Nucleus accumbens (tissue), 56 donors: ENCODE measurements around the gene PRRT1B.

Experiments used
- DNase-seq, 56 donors: peaks; one replicate each; lab custom pipeline; 2025; lab: John Stamatoyannopoulos, UW

Gene PRRT1B

DNA sequence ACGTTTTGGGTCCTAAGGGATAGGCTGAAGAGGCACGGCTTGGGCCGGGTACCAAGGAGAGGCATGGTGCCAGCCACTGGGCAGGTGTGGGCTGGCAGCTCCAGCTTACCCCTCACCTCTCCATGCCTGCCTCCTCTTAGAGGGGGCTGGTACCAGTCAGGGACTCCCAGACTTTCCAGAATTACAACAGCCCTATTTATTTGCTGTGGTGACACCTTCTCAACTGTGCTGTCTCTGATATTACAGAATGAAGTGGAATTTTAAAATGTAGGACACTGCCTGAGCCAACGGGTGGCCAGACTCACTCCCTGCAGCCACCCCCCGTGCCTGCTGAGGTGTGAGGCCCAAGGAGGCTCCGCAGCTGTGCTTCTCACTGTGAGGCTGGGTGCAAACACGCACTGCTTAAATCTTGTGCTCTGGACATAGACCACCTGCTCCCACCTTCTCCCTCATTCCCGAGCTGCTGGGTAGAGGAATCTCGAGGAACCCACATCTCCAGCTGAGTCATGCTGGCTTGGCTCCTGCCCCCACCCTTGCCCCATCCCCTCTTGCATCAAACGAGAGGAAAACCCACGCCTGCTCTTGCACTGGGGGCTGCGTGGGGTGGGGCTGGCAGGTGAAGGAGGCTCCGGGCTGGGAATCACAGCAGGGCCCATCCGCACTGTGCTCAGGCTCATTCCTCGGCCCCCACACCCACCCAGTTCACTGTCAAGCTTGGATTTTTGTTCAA lies 47.9 kb downstream of the PRRT1B start:
- peak in 26 of 56 donors; percentile 13 to 78 (median 43) for DNase-seq

DNA sequence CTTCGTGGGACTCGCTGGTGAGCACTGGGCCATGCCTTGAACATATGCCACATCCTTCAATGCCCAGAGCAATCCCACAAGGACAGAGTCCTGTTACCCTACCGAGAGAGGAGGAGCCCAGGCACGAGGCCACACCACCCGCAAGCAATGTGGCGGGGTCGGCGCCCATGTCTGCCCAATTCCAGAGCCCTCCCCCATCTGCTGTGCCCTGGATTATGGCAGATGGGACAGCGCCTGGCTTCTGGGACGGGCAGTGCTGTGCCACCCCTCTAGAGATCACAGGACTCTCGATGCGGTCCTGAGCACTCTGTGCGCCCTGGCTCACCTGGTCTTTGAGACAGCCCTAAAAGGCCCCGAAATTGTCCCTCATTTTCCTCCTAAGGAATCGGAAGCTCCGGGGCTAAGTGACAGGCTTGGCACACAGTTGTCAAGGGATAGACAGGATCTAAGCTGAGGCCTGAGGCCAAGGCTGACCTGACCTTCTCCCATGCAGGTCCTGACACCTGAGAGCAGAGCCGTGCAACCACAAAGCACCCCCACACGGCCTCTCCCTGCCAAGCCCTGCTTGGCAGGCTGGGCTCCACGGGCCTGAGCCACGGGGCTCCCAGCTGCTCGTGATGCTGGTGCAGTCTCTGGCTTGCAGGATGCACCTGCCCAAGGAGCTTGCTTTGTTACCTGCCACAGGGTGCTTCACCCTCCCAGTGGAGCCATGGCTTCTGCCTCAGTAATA lies 48.8 kb downstream of the PRRT1B start:
- no peak for DNase-seq

DNA sequence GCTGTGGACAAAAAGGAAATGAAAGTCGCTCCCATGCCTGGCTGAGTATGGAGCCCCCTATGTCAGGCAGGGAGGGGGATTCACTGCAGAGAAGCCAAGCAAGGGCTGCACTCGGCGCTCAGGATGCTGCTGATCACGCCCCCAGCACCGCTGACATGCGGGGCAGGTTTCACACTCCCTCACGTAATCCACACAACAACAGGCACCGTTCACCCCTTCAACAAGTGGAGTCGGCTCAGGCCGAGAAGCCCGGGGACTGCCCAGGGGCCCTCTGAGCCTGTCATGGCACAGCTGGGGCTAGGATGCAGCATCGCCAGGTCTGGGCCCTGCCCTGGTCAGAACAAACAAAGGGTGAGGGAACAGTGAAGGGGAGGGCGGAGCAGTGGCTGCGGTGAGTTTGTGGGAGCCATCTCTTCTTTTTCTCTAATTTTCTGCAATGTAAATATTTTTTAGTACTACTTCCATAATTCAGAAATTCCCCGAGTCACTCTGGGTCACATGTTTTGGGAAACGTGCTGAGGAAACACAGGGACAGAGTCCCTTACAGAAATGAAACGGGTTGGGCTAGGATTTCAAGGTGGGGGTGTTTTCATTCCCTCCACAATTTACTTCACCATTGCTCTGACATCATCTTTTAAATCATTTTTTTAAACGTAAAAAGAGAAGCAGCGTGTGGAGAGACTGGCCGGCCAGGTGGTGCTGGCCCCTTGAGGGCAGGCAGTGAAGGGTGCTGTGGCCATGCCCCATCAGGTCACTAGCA lies 49.8 kb downstream of the PRRT1B start:
- no peak for DNase-seq

DNA sequence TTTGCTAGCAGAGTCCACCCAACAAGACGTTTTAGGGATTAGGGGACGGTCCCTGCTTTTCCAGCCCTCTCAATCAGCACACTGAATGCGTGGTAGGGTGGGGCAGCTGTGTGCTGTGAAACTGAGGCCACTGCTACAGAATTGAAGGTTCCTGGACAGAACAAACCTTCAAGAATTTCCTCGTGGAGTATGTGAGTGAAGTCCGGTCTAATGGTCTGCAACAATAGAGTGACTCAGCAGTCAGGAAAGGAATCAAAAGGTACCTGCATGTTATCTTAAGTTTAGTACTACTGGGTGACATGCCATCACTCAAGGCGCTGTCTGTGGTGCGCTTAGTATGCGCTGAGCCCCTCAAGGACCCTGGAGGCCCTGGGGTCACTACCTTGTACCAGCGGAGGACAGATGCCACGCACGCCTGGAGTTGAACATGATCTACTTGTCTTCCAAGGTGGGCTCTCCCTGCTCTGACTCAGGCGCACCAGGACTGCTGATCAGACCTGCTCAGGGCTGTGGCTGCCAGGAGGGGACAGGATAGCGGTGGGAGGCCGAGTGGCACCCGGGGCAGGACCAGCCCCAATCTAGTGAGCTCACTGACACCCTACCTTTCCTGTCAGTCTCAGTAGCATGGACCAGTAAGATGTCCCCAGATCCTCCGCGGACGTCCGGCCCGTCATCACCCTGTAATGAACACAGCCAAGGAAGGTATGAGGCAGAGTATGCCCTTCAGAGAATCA lies 50.5 kb downstream of the PRRT1B start:
- no peak for DNase-seq

DNA sequence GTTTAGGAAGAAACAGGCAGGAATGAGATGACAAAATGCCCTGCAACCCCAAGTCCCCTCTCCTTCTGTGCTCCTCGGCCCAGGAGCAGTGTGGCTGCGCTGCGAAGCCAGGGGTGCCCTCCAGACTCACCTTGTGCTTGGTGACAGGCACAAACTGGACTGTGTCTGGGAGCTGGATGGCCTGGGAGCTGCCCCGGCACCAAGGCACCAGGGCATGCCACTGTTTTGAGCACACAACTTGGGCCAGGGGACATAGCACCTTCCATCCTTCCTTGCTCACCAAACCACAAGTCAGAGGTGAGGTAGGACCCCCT lies 51.1 kb downstream of the PRRT1B start:
- no peak for DNase-seq

DNA sequence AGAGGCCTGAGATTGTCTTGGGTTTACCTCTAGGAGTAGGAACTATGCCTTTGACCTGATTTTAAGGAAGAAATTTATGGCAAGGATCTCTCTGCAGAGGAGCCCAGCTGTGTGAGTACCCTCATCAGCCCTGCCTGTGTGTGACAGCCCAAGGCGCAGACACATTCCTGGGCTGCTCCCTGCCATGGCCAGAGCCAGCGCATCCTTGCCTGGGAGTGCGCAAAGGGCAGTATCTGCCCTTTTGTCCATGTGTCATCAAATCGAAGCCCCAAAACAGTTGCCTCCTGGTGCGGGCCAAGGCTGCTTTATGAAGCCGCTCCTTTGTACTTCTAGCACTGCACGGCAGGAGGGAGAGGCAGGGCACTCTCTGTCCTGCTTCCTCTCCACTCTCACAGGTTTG lies 51.9 kb downstream of the PRRT1B start:
- no peak for DNase-seq

DNA sequence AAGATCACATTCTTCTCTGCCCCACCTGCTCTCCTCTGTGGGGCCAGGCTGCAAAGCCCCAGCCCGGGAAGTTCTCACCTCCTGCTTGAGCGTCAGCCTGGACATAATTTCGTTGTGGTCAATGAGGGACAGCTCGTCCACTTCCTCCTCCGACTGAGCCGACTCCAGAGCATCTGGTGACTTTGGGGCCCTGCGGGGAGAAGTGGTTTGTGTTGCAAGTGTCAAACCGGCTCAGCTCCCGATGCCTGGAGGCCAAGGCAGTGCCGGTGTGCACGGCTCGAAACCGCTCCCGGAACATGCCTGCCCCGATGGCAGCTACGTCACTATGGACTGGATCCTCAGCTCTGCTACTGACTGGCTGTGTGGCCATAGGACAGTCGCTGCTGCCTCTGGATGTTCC lies 52.8 kb downstream of the PRRT1B start:
- DNase-seq = peak in 22 of 56 donors; percentile 16 to 60 (median 32)

DNA sequence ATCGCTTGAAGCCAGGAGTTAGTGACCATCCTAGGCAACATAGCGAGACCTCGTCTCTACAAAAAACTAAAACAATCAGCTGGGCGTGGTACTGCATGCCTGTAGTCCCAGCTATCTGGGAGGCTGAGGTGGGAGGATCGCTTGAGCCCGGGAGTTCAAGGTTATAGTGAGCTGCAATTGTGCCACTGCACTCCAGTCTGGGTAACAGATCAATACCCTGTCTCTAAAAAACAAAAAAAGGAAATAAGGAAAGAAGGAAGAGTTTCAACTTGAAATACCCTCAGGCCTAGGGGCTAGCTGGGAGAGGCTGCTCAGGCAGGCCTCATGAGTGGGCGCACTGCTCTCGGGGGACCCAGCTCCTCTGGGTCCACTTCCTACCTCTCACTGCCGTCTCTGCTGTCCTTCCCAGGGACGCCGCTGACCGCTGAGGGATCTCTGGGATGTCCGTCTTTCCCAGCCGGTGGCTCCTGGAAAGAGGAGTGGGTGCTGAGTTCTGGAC lies 56.4 kb downstream of the PRRT1B start:
- DNase-seq = no peak

DNA sequence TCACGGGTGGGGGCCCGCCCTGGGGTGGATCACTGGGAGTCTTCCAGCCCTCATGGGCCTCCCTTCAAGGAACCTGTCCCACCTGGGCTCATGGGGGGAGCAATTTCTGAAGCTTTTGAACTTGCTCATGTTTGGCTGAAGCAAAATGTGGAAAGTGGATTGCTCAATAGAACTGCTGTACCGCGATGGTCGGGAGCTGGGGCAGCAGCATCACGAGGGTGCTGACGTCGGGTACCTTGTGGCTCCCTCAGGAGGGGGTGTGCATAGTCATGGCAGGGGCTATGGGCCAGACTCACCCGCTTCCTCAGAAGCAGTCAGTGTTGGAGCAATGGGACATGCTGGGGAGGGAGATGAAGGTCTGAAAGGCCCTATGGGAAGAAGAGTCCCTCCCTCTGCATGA lies 57.9 kb downstream of the PRRT1B start:
- no peak for DNase-seq

DNA sequence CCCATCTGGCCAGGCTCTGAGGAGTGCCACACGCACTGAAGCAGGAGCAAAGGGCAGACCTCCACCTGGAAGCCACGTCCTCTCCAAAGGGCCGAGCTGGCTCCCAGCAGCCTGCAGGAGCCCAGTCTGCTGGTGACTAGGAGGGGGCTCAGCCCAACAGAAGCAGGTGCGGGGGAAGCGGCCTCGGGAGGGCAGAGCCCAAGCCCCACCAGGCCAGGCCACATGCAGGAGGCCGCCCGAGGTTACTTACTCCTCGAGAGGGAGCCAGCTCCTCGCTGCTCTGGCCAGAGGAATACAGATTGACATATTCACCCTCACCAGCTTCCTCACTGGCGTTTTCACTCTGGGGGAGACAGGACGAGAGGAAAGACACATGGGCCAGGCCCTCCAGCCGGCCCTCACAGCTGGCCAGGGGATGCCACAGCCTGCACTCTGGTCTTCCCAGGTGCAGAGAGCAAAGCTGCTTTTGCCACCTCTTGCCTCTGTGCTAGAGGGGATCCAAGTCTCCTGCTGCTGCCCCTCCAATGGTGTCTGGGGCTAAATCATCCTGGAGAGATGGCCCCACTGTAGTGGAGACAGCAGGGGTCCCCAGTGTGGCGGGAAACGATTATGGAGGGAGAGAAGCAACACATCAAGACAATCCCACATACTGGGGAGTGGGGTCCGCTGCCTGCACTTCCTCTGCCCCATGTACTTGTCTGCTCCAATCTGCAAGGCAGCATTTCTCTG lies 58.6 kb downstream of the PRRT1B start:
- no peak for DNase-seq

DNA sequence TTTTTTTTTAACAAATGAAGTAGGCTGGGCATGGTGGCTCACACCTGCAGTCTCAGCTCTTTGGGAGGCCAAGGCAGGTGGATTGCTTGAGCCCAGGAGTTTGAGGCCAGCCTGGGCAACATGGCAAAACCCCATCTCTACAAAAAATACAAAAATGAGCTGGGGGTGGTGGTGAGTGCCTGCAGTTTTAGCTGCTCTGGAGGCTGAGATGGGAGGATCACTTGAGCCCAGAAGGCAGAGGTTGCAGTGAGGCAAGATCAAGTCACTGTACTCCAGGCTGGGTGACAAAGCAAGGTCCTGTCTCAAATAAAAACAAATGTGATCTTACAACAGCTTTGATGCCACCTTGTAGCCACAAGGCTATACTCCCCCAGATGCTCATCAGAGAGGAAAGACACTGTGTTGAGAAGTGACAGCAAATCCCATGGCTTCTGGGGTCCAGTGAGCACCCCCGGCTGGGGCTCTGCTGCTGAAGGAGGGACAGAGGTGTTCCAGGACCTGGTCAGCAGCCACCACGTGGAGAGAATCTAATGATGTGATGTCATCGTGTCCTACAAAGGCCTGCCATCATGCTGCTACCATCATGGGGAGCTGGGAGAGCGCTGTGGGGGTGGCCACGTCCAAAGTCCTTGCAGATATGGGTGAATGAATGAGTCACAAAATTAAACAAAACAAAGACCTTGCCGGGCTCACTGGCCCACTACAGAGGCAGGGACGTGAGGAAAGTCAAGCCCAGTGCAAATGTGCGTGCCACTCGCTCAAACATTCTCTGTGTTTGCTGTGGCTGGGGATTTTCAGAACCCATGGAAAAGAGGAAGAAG lies 60.7 kb downstream of the PRRT1B start:
- no peak for DNase-seq

DNA sequence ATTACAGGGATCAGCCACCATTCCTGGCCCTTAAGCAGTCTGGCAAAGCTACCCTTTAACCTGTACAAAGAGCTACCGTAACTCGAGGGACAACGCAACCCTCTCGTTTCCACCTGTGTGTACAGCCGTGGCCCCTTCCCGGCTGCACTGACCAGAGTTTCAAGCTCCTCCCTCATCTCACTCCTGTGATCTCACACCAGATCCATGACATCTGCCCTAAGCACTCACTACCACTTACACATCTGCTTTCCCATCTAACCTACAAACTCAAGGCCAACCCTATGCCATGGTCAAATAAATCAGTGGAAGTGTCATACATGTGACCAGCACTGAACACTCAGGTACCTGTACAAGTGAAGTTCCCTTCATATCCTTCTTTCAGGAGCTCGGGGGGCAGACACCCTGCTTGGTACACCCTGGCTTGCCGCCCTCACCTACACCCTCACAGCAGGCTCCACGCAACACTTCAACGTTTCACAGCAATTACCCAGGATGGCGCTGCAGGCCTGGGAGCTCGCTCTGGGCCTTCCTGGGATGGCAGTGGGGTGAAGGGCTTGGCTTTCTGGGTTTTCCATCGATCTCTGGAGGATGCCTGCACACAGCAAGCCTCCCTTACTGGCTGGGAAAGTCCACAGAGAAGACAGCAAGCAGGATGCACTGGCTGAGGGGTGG lies 61.7 kb downstream of the PRRT1B start:
- DNase-seq = peak in 8 of 56 donors; percentile 12 to 57 (median 34)

DNA sequence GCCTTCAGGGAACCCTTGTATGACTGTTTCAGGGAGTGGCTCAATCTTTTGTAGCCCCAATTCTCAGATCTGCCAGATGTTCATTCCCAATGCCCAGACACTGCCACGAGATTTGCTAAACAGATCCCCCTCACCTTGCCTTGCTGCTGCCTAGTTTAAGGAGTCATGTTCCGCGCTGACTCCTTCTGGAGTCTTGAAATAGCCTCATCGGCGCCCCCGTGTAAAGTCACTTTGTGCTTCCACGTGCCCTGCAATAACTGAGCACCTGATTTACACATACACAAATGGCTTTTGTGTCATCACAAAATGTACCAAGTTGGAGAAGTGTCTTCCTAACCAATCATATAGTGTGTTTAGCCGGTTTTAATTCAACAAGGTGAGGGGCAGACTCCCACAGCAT lies 62.3 kb downstream of the PRRT1B start:
- peak in 7 of 56 donors; percentile 19 to 63 (median 41) for DNase-seq

DNA sequence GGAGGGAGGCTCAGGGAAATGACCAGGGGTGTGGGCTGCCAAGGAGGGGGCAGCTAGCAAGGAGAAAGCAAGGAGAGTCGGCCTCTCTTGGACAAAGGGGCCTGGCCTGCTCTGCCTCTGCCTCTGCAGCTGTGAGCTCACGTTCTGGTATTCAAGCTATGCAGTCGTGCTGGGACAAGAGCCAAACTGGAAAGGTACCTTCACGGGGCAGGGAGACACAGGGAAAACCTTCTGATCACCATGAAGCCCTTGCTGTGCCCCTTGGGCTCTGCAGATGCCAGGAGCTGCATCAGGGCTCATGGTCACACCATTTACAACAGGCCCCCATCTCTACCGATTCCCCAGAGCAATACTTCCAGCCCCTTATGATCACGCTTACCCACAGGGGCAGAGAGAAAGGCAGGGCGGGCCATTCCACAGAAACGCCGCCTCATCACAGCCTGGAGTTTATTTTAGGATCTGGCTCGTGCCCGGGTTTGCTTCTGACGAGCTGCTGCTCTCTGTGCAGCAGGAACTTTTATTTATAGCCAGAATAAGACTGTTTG lies 63.2 kb downstream of the PRRT1B start:
- DNase-seq = peak in 20 of 56 donors; percentile 21 to 63 (median 34)
